GM19023 (cell line): ENCODE results near the gene ZNHIT6.

Source experiments
- ATAC-seq: cut with Tn5 transposase; IDR thresholded peaks from one replicate; pipeline ENCODE4 v1.9.1; 2021; ENCODE audit warnings: mild to moderate bottlenecking, moderate library complexity; ENCODE audit not compliant: unreplicated experiment

The ZNHIT6 gene

GRCh38 chr1:85599681-85600080 is 108.6 kb downstream of the ZNHIT6 start:
- no peak for ATAC-seq
